ENCODE measurements around the gene AASDHPPT.

Gene AASDHPPT

GRCh38 chr11:106077609-106078455 lies at the start of gene AASDHPPT:
Gene AASDHPPT, plus strand, starts transcription at chr11:106077662. Its CDS starts 49 bp downstream, at chr11:106077711.
- H3K4me3 ChIP-seq, result peak within 1 kb of the TSS; percentile 96
- peak within 1 kb of the TSS; percentile 99 for H3K9ac ChIP-seq (ENCODE audit: insufficient read length)
- TF ChIP-seq POLR2AphosphoS5 (IDR thresholded peaks at IDR 0.05; ENCODE audit: borderline replicate concordance, low read depth, low read length), result peak; percentile 89
- no peak for TF ChIP-seq EZH2 (IDR thresholded peaks at IDR 0.05)
- TF ChIP-seq FOXP2 (optimal IDR thresholded peaks at IDR 0.05; ENCODE audit: control extremely low read depth, extremely low read length, insufficient read depth), result peak; percentile 64
- DNase-seq (ENCODE audit: low read depth, low spot score), result peak; percentile 30
- H3K27ac ChIP-seq, result peak within 1 kb of the TSS; percentile 88
- no peaks in the 10 kb centered on the region for H3K9me3 ChIP-seq (ENCODE audit: low read depth, low read length)
- peaks cover 39% of the 10 kb centered on the region for H3K36me3 ChIP-seq (ENCODE audit: insufficient read depth, low read length)

- H3K9ac ChIP-seq (ENCODE audit: insufficient read length), result no peak overlapping the region
- no peak for DNase-seq (ENCODE audit: low read depth, low spot score)
- H3K36me3 ChIP-seq (ENCODE audit: insufficient read depth, low read length), result no peaks in the 10 kb centered on the region
- H3K4me3 ChIP-seq, result no peak overlapping the region
- no peak for TF ChIP-seq EZH2 (IDR thresholded peaks at IDR 0.05)
- no peak for TF ChIP-seq POLR2AphosphoS5 (IDR thresholded peaks at IDR 0.05; ENCODE audit: borderline replicate concordance, low read depth, low read length)
- no peak for TF ChIP-seq FOXP2 (optimal IDR thresholded peaks at IDR 0.05; ENCODE audit: control extremely low read depth, extremely low read length, insufficient read depth)
- no peak overlapping the region for H3K27ac ChIP-seq
- H3K9me3 ChIP-seq (ENCODE audit: low read depth, low read length), result no peaks in the 10 kb centered on the region
Measured at GRCh38 chr11:106030609-106031008, 46.9 kb upstream of the AASDHPPT start.

- TF ChIP-seq EZH2 (IDR thresholded peaks at IDR 0.05) (no peak), POLR2AphosphoS5 (IDR thresholded peaks at IDR 0.05; ENCODE audit: borderline replicate concordance, low read depth, low read length) (no peak), FOXP2 (optimal IDR thresholded peaks at IDR 0.05; ENCODE audit: control extremely low read depth, extremely low read length, insufficient read depth) (no peak)
- DNase-seq (ENCODE audit: low read depth, low spot score), result no peak
Measured at GRCh38 chr11:106031202-106031810, 46.2 kb upstream of the AASDHPPT start.

GRCh38 chr11:106031936-106032335 lies 45.5 kb upstream of the AASDHPPT start:
- H3K36me3 ChIP-seq (ENCODE audit: insufficient read depth, low read length), result no peaks in the 10 kb centered on the region
- H3K27ac ChIP-seq, result no peak overlapping the region
- H3K9ac ChIP-seq (ENCODE audit: insufficient read length), result no peak overlapping the region
- DNase-seq (ENCODE audit: low read depth, low spot score), result no peak
- H3K9me3 ChIP-seq (ENCODE audit: low read depth, low read length), result no peaks in the 10 kb centered on the region
- H3K4me3 ChIP-seq, result no peak overlapping the region
- no peak for TF ChIP-seq POLR2AphosphoS5 (IDR thresholded peaks at IDR 0.05; ENCODE audit: borderline replicate concordance, low read depth, low read length)
- TF ChIP-seq EZH2 (IDR thresholded peaks at IDR 0.05), result no peak
- TF ChIP-seq FOXP2 (optimal IDR thresholded peaks at IDR 0.05; ENCODE audit: control extremely low read depth, extremely low read length, insufficient read depth), result no peak

More at GRCh38 chr11:106031202-106031810, 46.2 kb upstream of the AASDHPPT start:
- no peaks in the 10 kb centered on the region for H3K36me3 ChIP-seq (ENCODE audit: insufficient read depth, low read length)
- no peaks in the 10 kb centered on the region for H3K9me3 ChIP-seq (ENCODE audit: low read depth, low read length)
- no peak overlapping the region for H3K9ac ChIP-seq (ENCODE audit: insufficient read length)
- no peak overlapping the region for H3K27ac ChIP-seq
- H3K4me3 ChIP-seq, result no peak overlapping the region

- Histone ChIP-seq H3K36me3 (ENCODE audit: insufficient read depth, low read length) (no peaks in the 10 kb centered on the region), H3K9ac (ENCODE audit: insufficient read length) (no peak overlapping the region), H3K4me3 (no peak overlapping the region), H3K27ac (no peak overlapping the region), H3K9me3 (ENCODE audit: low read depth, low read length) (no peaks in the 10 kb centered on the region)
- no peak for DNase-seq (ENCODE audit: low read depth, low spot score)
- TF ChIP-seq POLR2AphosphoS5 (IDR thresholded peaks at IDR 0.05; ENCODE audit: borderline replicate concordance, low read depth, low read length), result no peak
- no peak for TF ChIP-seq EZH2 (IDR thresholded peaks at IDR 0.05)
Measured at GRCh38 chr11:106032861-106033260, 44.6 kb upstream of the AASDHPPT start.

GRCh38 chr11:106043540-106043939 lies 33.9 kb upstream of the AASDHPPT start:
- no peak for TF ChIP-seq FOXP2 (optimal IDR thresholded peaks at IDR 0.05; ENCODE audit: control extremely low read depth, extremely low read length, insufficient read depth)
- no peak for TF ChIP-seq EZH2 (IDR thresholded peaks at IDR 0.05)
- TF ChIP-seq POLR2AphosphoS5 (IDR thresholded peaks at IDR 0.05; ENCODE audit: borderline replicate concordance, low read depth, low read length), result no peak
- Histone ChIP-seq H3K36me3 (ENCODE audit: insufficient read depth, low read length) (no peaks in the 10 kb centered on the region), H3K27ac (no peak overlapping the region), H3K4me3 (no peak overlapping the region), H3K9ac (ENCODE audit: insufficient read length) (no peak overlapping the region), H3K9me3 (ENCODE audit: low read depth, low read length) (no peaks in the 10 kb centered on the region)
- DNase-seq (ENCODE audit: low read depth, low spot score), result no peak

- TF ChIP-seq EZH2 (IDR thresholded peaks at IDR 0.05) (no peak), FOXP2 (optimal IDR thresholded peaks at IDR 0.05; ENCODE audit: control extremely low read depth, extremely low read length, insufficient read depth) (no peak), POLR2AphosphoS5 (IDR thresholded peaks at IDR 0.05; ENCODE audit: borderline replicate concordance, low read depth, low read length) (no peak)
- H3K36me3 ChIP-seq (ENCODE audit: insufficient read depth, low read length), result no peaks in the 10 kb centered on the region
- DNase-seq (ENCODE audit: low read depth, low spot score), result no peak
Measured at GRCh38 chr11:106047631-106048030, 29.8 kb upstream of the AASDHPPT start.

GRCh38 chr11:106049727-106050476 lies 27.6 kb upstream of the AASDHPPT start:
- no peak overlapping the region for H3K4me3 ChIP-seq
- no peaks in the 10 kb centered on the region for H3K9me3 ChIP-seq (ENCODE audit: low read depth, low read length)
- TF ChIP-seq EZH2 (IDR thresholded peaks at IDR 0.05), result no peak
- TF ChIP-seq POLR2AphosphoS5 (IDR thresholded peaks at IDR 0.05; ENCODE audit: borderline replicate concordance, low read depth, low read length), result no peak
- no peak for TF ChIP-seq FOXP2 (optimal IDR thresholded peaks at IDR 0.05; ENCODE audit: control extremely low read depth, extremely low read length, insufficient read depth)
- no peaks in the 10 kb centered on the region for H3K36me3 ChIP-seq (ENCODE audit: insufficient read depth, low read length)
- DNase-seq (ENCODE audit: low read depth, low spot score), result no peak
- no peak overlapping the region for H3K9ac ChIP-seq (ENCODE audit: insufficient read length)
- peak overlapping the region; percentile 28; the same call in 1 of the 2 replicates for H3K27ac ChIP-seq

More at GRCh38 chr11:106047631-106048030, 29.8 kb upstream of the AASDHPPT start:
- H3K27ac ChIP-seq, result peak overlapping the region; percentile 52
- no peaks in the 10 kb centered on the region for H3K9me3 ChIP-seq (ENCODE audit: low read depth, low read length)
- H3K9ac ChIP-seq (ENCODE audit: insufficient read length), result no peak overlapping the region
- H3K4me3 ChIP-seq, result no peak overlapping the region
